SU-DHL-6 (cell line): ENCODE measurements around the gene GUCY1A2.

Source experiments
- H2AFZ ChIP-seq: fragments of 200-600 bp; sonication (generic); 2 replicates; pipeline ENCODE4 v1.6.1; 2014; ENCODE audit warnings: low read depth, mild to moderate bottlenecking, moderate library complexity, mixed read lengths, antibody characterized with exemption, low read length; ENCODE audit not compliant: severe bottlenecking
- H3F3A ChIP-seq: fragments of 200-600 bp; shearing (Covaris generic); 2 replicates; pipeline ENCODE4 v1.6.0; 2016; ENCODE audit warnings: antibody characterized with exemption, mild to moderate bottlenecking; ENCODE audit not compliant: insufficient read depth
- H3K27ac ChIP-seq: fragments of 200-600 bp; sonication (generic); 2 replicates; pipeline ENCODE4 v1.5.1; 2016; ENCODE audit warnings: low read depth, mild to moderate bottlenecking, low read length, moderate library complexity, mixed read lengths
- H3K27me3 ChIP-seq: fragments of 200-600 bp; sonication (generic), shearing (Covaris generic); 2 replicates; pipeline ENCODE4 v1.6.0; 2014; ENCODE audit warnings: mild to moderate bottlenecking, low read length
- H3K36me3 ChIP-seq: fragments of 200-600 bp; sonication (generic); 2 replicates; pipeline ENCODE4 v1.6.1; 2014; ENCODE audit warnings: mild to moderate bottlenecking, low read length, mixed read lengths
- H3K4me2 ChIP-seq: fragments of 300-600, 200-600 bp; shearing (Covaris generic), sonication (generic); 2 replicates; pipeline ENCODE4 v1.6.0; 2014; ENCODE audit warnings: low read length, low read depth, mild to moderate bottlenecking; ENCODE audit not compliant: poor library complexity, severe bottlenecking
- H3K4me3 ChIP-seq: fragments of 200-600 bp; sonication (generic); 2 replicates; pipeline ENCODE4 v1.5.1; 2014; ENCODE audit warnings: antibody characterized with exemption, low read length, mild to moderate bottlenecking, mixed read lengths; ENCODE audit not compliant: insufficient read depth, poor library complexity, severe bottlenecking
- H3K79me2 ChIP-seq: fragments of 200-600 bp; sonication (generic); 2 replicates; pipeline ENCODE4 v1.6.1; 2014; ENCODE audit warnings: mild to moderate bottlenecking, low read length, moderate library complexity; ENCODE audit not compliant: insufficient read depth
- H3K9ac ChIP-seq: fragments of 200-600 bp; sonication (generic); 2 replicates; pipeline ENCODE4 v1.7.0; 2014; ENCODE audit warnings: mild to moderate bottlenecking, low read length
- H3K9me2 ChIP-seq: fragments of 200-600 bp; sonication (generic); replicated peaks from 2 replicates; pipeline ENCODE4 v1.6.1; 2014; ENCODE audit warnings: low read length; ENCODE audit not compliant: insufficient read depth
- H3K9me3 ChIP-seq: fragments of 200-600 bp; sonication (generic); 2 replicates; pipeline ENCODE4 v1.6.1; 2014; ENCODE audit warnings: low read length, mixed read lengths; ENCODE audit not compliant: insufficient read depth
- H4K20me1 ChIP-seq: fragments of 200-600 bp; sonication (generic); 2 replicates; pipeline ENCODE4 v1.6.1; 2014; ENCODE audit warnings: low read depth, mild to moderate bottlenecking, antibody characterized with exemption, low read length, moderate library complexity, mixed read lengths
- CTCF ChIP-seq: fragments of 200-600 bp; sonication (generic); IDR thresholded peaks from one replicate; pipeline ENCODE4 v1.5.1; 2017; ENCODE audit warnings: antibody characterized with exemption, mild to moderate bottlenecking, low read length, moderate library complexity; ENCODE audit not compliant: insufficient read depth, poor library complexity, severe bottlenecking
- EZH2phosphoT487 ChIP-seq: fragments of 200-600 bp; sonication (generic), shearing (Covaris generic); conservative IDR thresholded peaks from 2 replicates; pipeline ENCODE4 v1.6.1; 2018; ENCODE audit warnings: mild to moderate bottlenecking, antibody characterized with exemption, low read length, moderate library complexity, mixed read lengths

GUCY1A2 gene

GRCh38 chr11:107050121-107050520, 31.8 kb upstream of the GUCY1A2 start:
- TF ChIP-seq EZH2phosphoT487 (no peak), CTCF (no peak)
- H3K9ac ChIP-seq = no peak overlapping the region
- no peaks in the 10 kb centered on the region for H3F3A ChIP-seq
- H3K27ac ChIP-seq = no peak overlapping the region
- H3K4me3 ChIP-seq = no peak overlapping the region
- no peaks in the 10 kb centered on the region for H3K36me3 ChIP-seq
- no peaks in the 10 kb centered on the region for H3K79me2 ChIP-seq
- H3K4me2 ChIP-seq = no peak overlapping the region
- no peaks in the 10 kb centered on the region for H3K9me2 ChIP-seq
- peaks cover 10% of the 10 kb centered on the region; the same call in 1 of the 2 replicates for H3K9me3 ChIP-seq
- H2AFZ ChIP-seq = no peak overlapping the region
- no peaks in the 10 kb centered on the region for H4K20me1 ChIP-seq
- no peaks in the 10 kb centered on the region for H3K27me3 ChIP-seq

GRCh38 chr11:107044503-107044902, 26.2 kb upstream of the GUCY1A2 start:
- Histone ChIP-seq H3K9me2 (no peaks in the 10 kb centered on the region), H3K4me3 (no peak overlapping the region), H3K27ac (no peak overlapping the region), H3K36me3 (no peaks in the 10 kb centered on the region), H3F3A (no peaks in the 10 kb centered on the region; the same call in 1 of the 2 replicates), H3K4me2 (no peak overlapping the region), H3K79me2 (no peaks in the 10 kb centered on the region), H2AFZ (no peak overlapping the region), H4K20me1 (no peaks in the 10 kb centered on the region), H3K9ac (no peak overlapping the region), H3K9me3 (no peaks in the 10 kb centered on the region), H3K27me3 (no peaks in the 10 kb centered on the region)
- no peak for TF ChIP-seq CTCF
- TF ChIP-seq EZH2phosphoT487 = no peak

GRCh38 chr11:107043242-107044006, 25.1 kb upstream of the GUCY1A2 start:
- H3K36me3 ChIP-seq = no peaks in the 10 kb centered on the region
- H3K27ac ChIP-seq = peak overlapping the region; percentile 43
- no peak overlapping the region for H2AFZ ChIP-seq
- no peaks in the 10 kb centered on the region for H3K9me3 ChIP-seq
- H3F3A ChIP-seq = no peaks in the 10 kb centered on the region; the same call in 1 of the 2 replicates
- no peak overlapping the region for H3K4me2 ChIP-seq
- H3K9me2 ChIP-seq = no peaks in the 10 kb centered on the region
- H4K20me1 ChIP-seq = no peaks in the 10 kb centered on the region
- H3K9ac ChIP-seq = no peak overlapping the region
- no peaks in the 10 kb centered on the region for H3K27me3 ChIP-seq
- TF ChIP-seq EZH2phosphoT487 (no peak), CTCF (no peak)
- H3K4me3 ChIP-seq = no peak overlapping the region
- no peaks in the 10 kb centered on the region for H3K79me2 ChIP-seq
